Natural killer cell treated with Interleukin-12 subunit alpha and Interleukin-12 subunit beta and Interleukin-15 and Interleukin-18, amount 100 ng/mL, for 72 hours (primary cell): Measurements from ENCODE around the gene MARF1. TPM values are rescaled to one million over a fixed set of nuclear protein-coding genes. Genes with fewer than 3 reads are reported as not detected.
"Not testable (repeated sequence)": the region's sequence is repeated elsewhere in the genome, so short reads cannot be mapped to it uniquely, and the experiment has no call there.

Source experiments
- ATAC-seq, 2 donors: fragments of 150-1000 bp; cut with Tn5 transposase in 1 of 2; sonication (Bioruptor Pico), chemical (Tn5 transposase) in 1 of 2; 2 replicates each; pipeline ENCODE4 v1.10.0; 2021
- DNase-seq: peaks from one replicate; pipeline ENCODE4 v3.0.0; 2022; ENCODE audit warnings: low spot score
- H3K27ac Mint-ChIP-seq, 2 donors: 1 replicate in 1 of 2; 2 replicates in 1 of 2; pipeline ENCODE4 v1.8.0; 2022; ENCODE audit warnings: mixed read lengths in 2 of 2, mild to moderate bottlenecking in 1 of 2, moderate library complexity in 1 of 2
- H3K27me3 Mint-ChIP-seq, 2 donors: 1 replicate in 1 of 2; 2 replicates in 1 of 2; pipeline ENCODE4 v1.8.0; 2022; ENCODE audit warnings: mixed read lengths in 2 of 2
- H3K36me3 Mint-ChIP-seq: one replicate; pipeline ENCODE4 v1.8.0; 2022; ENCODE audit warnings: mixed read lengths
- H3K4me1 Mint-ChIP-seq, 2 donors: 1 replicate in 1 of 2; 2 replicates in 1 of 2; pipeline ENCODE4 v1.8.0; 2022; ENCODE audit warnings: low read depth in 2 of 2, mixed read lengths in 2 of 2, mild to moderate bottlenecking in 1 of 2
- H3K4me3 Mint-ChIP-seq: one replicate; pipeline ENCODE4 v1.8.0; 2022; ENCODE audit warnings: mixed read lengths
- H3K9me3 Mint-ChIP-seq: 2 replicates; pipeline ENCODE4 v1.8.0; 2022; ENCODE audit warnings: mixed read lengths
- total RNA-seq, 2 donors: library from RNA; stranded (reverse); gene quantifications; one replicate each; pipeline ENCODE4 v1.2.3, GENCODE V29; 2022

The MARF1 gene
- total RNA-seq, 2 donors from 2014 or later, result 63.9 to 76.0 TPM

DNA sequence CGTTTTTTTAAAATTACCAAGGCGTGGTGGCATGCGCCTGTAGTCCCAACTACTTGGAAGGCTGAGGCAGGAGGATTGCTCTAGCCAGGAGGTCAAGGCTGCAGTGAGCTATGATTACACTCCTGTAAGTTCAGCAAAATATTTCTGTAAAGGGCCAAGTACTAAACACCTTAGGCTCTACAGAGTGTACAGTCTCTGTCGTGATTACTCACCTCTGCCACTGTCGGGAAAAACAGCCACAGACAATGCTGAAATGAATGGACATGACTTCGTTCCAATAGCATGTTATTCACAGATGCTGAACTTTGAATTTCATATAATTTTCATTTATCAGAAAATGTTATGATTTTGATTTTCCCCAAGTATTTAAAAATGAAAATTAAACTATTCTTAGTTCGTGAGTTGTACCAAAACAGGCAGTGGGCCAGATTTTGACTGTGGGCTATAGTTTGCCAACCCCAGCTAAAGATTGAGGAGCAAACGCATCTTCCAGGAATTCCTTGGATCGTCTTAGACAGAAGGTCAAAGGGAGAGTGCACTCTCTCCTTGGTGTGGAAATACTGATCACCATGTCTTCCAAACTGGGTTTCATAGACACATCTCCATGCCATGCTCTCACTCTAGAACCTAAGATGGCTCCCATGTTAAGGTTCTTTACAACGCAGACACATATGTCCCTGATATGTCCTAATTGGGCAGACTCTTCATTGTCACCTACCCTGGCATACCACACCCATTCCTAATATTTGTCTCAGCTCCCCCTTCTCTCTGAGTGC lies 89.5 kb downstream of the MARF1 start:
- Mint-ChIP-seq H3K4me3 (no peak overlapping the region), H3K4me1 (peaks cover 0 to 16% of the 10 kb centered on the region in 2 donors), H3K27me3 (no peaks in the 10 kb centered on the region), H3K27ac (no peak overlapping the region), H3K9me3 (no peaks in the 10 kb centered on the region), H3K36me3 (no peaks in the 10 kb centered on the region)
- DNase-seq (no peak), ATAC-seq (peak in 1 of 2 donors; percentile 56)

DNA sequence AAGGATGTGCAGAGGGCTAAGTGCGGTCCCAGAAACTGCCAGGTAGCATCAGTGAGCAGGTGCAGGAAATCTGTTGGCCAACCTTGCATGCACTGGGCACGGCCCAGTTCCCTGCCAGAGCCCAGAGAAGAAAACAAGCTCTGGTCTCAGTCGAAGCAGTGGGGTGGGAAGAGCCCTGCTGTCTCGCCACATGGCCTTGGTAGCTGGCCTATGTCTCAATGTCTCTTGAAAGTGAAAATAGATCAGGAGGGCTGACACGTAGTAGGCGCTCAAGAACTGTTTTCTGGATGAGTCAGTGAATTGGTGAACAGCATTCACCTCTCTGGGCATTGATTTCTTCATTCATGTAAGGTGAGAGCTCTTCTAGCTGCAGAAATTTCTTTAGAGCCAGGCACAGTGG lies 90.4 kb downstream of the MARF1 start:
- H3K9me3 Mint-ChIP-seq, result no peaks in the 10 kb centered on the region
- H3K36me3 Mint-ChIP-seq, result no peaks in the 10 kb centered on the region
- no peak for DNase-seq
- peak overlapping the region in 1 of 2 donors; percentile 38 for H3K27ac Mint-ChIP-seq
- ATAC-seq, result peak; percentile 71 to 72
- H3K27me3 Mint-ChIP-seq, result no peaks in the 10 kb centered on the region
- H3K4me1 Mint-ChIP-seq, result peaks cover 0 to 16% of the 10 kb centered on the region in 2 donors
- no peak overlapping the region for H3K4me3 Mint-ChIP-seq

DNA sequence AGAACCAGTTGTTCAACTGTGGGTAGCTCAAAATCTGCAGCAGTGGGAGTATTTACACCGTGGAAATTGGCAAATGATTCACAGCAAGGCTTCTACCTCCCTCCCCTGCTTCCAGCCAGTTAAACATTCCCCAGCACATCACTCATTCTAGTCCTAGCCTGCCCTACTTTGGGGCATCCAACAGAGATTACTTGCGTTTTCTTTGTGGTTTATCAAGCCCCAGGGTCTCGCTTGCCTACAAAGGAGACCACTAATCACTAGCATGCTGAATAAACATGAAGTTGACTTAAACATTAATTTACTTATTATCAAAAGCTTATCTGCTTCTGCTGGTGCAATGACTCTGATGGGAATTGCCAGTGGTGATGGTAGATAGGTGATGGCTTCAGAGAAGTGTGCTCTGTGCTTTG lies 94.5 kb downstream of the MARF1 start:
- H3K9me3 Mint-ChIP-seq, result no peaks in the 10 kb centered on the region

DNA sequence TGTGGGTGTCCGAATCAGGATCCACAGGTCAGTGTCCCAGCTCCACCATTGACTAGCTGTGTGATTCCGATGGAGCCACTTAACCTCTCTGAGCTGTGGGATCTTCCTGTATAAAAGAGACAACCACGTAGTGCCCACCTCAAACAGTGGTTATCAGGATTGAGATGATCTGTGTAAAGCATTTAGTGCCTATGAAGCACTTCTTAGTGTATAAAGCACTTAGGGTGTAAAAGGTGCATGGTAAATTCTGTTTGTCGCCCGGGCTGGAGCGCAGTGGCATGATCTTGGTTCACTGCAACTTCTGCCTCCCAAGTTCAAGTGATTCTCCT lies 95.2 kb downstream of the MARF1 start:
- H3K27me3 Mint-ChIP-seq, result no peaks in the 10 kb centered on the region
- peaks cover 8 to 22% of the 10 kb centered on the region in 2 donors for H3K4me1 Mint-ChIP-seq
- DNase-seq (no peak), ATAC-seq (no peak)
- no peaks in the 10 kb centered on the region for H3K9me3 Mint-ChIP-seq
- H3K36me3 Mint-ChIP-seq, result no peaks in the 10 kb centered on the region
- H3K4me3 Mint-ChIP-seq, result no peak overlapping the region
- H3K27ac Mint-ChIP-seq, result no peak overlapping the region

More for the DNA sequence above, 94.5 kb downstream of the MARF1 start:
- Mint-ChIP-seq H3K27ac (no peak overlapping the region), H3K36me3 (no peaks in the 10 kb centered on the region), H3K4me1 (peaks cover under 1 to 16% of the 10 kb centered on the region in 2 donors), H3K4me3 (no peak overlapping the region), H3K27me3 (no peaks in the 10 kb centered on the region)
- no peak for DNase-seq
- ATAC-seq, result no peak

DNA sequence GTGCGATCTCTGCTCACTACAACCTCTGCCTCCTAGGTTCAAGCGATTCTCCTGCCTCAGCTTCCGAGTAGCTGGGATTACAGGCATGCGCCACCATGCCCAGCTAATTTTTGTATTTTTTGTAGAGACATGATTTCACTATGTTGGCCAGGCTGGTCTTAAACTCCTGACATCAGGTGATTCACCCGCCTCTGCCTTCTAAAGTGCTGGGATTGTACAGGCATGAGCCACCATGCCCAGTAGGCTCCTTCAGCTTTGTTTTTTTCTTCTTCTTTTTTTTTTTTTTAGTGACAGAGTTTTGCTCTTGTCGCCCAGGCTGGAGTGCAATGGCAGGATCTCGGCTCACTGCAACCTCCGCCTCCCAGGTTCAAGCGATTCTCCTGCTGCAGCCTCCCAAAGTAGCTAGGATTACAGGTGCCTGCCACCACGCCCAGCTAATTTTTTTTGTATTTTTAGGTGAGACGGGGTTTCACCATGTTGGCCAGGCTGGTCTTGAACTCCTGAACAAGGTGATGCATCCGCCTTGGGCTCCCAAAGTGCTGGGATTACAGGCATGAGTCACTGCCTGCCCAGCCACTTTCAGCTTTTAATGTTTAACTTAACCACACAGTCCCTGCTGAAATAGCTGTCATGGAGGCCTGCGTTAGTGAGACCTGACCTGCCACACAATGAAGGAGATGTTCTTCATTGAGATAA lies 95.7 kb downstream of the MARF1 start:
- DNase-seq, H3K9me3 Mint-ChIP-seq, H3K4me3 Mint-ChIP-seq: not testable (repeated sequence)

DNA sequence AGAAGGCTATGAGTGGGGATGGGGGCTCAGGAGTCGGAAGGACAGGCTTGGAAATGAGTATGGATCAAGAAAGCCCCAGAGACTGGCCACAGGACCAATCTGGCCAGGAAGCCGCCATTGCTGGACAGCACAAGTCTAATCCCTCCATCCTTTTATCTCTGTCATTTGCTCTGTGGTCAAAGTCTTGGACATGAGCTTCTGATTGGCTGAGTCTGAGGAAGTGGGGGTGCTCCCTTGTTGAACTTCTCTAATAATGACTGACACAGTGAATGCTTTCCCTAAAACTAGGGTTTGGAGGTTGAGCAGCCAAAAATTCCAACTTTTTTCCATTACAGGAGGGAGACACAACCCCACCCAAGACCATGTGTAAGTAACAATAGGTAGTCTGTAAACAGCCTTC lies 97.4 kb downstream of the MARF1 start:
- no peak for ATAC-seq
- H3K27me3 Mint-ChIP-seq, result no peaks in the 10 kb centered on the region
- H3K36me3 Mint-ChIP-seq, result no peaks in the 10 kb centered on the region
- no peaks in the 10 kb centered on the region for H3K9me3 Mint-ChIP-seq
- no peak overlapping the region for H3K4me3 Mint-ChIP-seq
- H3K4me1 Mint-ChIP-seq, result peaks cover 9 to 12% of the 10 kb centered on the region in 2 donors
- no peak for DNase-seq
- no peak overlapping the region for H3K27ac Mint-ChIP-seq

More for the DNA sequence above, 95.7 kb downstream of the MARF1 start:
- not testable (repeated sequence) for H3K36me3 Mint-ChIP-seq, H3K27me3 Mint-ChIP-seq, ATAC-seq, H3K27ac Mint-ChIP-seq
- peaks cover 9 to 19% of the 10 kb centered on the region in 2 donors for H3K4me1 Mint-ChIP-seq

DNA sequence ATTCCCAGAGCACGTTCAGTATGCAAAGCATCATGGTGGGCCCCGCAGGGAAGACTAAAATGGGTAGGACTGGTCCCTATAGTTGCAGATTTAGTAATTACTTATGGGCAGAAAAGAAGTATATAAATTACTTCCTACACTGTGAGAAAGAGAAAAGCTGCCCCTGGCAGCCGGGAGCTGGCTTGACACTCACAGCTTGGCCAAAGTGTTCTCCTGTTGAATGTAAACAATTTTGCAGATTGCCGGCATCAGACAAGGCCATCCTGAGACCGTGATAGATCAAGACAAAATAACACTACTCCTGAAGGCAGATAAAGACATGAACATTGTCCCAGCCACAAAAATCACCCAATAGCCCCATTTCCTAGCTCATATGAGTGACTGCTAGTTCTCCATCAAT lies 98.5 kb downstream of the MARF1 start:
- Mint-ChIP-seq H3K9me3 (no peaks in the 10 kb centered on the region), H3K27me3 (no peaks in the 10 kb centered on the region)
- no peak for ATAC-seq

More for the DNA sequence above, 98.5 kb downstream of the MARF1 start:
- Mint-ChIP-seq H3K4me1 (peaks cover 9 to 11% of the 10 kb centered on the region in 2 donors), H3K36me3 (no peaks in the 10 kb centered on the region), H3K4me3 (no peak overlapping the region), H3K27ac (no peak overlapping the region)
- no peak for DNase-seq

Other genes with a start within 250 kb of the MARF1 start
- under 1 TPM; 0.08 to 0.38 TPM for gene MPV17L, start 247.4 kb downstream of the MARF1 start, total RNA-seq
- 1 to 10 TPM; 5.4 to 7.3 TPM for gene BMERB1, start 208.6 kb downstream of the MARF1 start, total RNA-seq
- 100 to 1,000 TPM in 1 of 2 donors, 10 to 100 TPM in 1; 95.0 to 151 TPM for gene NDE1, start 7.1 kb upstream of the MARF1 start, total RNA-seq
- gene MYH11, start 213.9 kb upstream of the MARF1 start, total RNA-seq, result not detected
- gene CEP20, start 245.4 kb upstream of the MARF1 start, total RNA-seq, result 10 to 100 TPM; 44.4 to 45.1 TPM